GM23338 (cell line): ENCODE results near the gene ARHGAP10.

ENCODE experiments used
- CREB1 ChIP-seq: fragments of 250-450 bp; sonication (Bioruptor Pico); IDR thresholded peaks from 2 replicates; pipeline ENCODE4 v1.5.0; 2020; ENCODE audit warnings: low read depth, mild to moderate bottlenecking, moderate library complexity
- EZH2 ChIP-seq: fragments of 200-600 bp; sonication (generic); IDR thresholded peaks from one replicate; pipeline ENCODE4 v1.8.0; 2017; ENCODE audit warnings: antibody characterized with exemption, mild to moderate bottlenecking, low read depth; ENCODE audit not compliant: unreplicated experiment
- EZH2phosphoT487 ChIP-seq: fragments of 200-600 bp; sonication (generic); IDR thresholded peaks from one replicate; pipeline ENCODE4 v1.8.1; 2018; ENCODE audit warnings: antibody characterized with exemption; ENCODE audit not compliant: unreplicated experiment
- JUNB ChIP-seq: IDR thresholded peaks from one replicate; pipeline ENCODE4 v1.6.1; 2016; ENCODE audit warnings: antibody characterized with exemption; ENCODE audit not compliant: unreplicated experiment
- NANOG ChIP-seq: IDR thresholded peaks from 2 replicates; pipeline ENCODE4 v1.6.1; 2016; ENCODE audit warnings: antibody characterized with exemption, borderline replicate concordance
- POLR2AphosphoS5 ChIP-seq: IDR thresholded peaks from 2 replicates; pipeline ENCODE4 v1.6.1; 2016; ENCODE audit warnings: antibody characterized with exemption, low read depth
- STAT1 ChIP-seq: IDR thresholded peaks from one replicate; pipeline ENCODE4 v1.6.1; 2016; ENCODE audit warnings: antibody characterized with exemption; ENCODE audit not compliant: unreplicated experiment
- ZNF114 ChIP-seq: fragments of 250-450 bp; sonication (Bioruptor Pico); IDR thresholded peaks from 2 replicates; pipeline ENCODE4 v1.5.0; 2020; ENCODE audit warnings: mild to moderate bottlenecking, moderate library complexity
- ZNF331 ChIP-seq: fragments of 250-450 bp; sonication (Bioruptor Pico); IDR thresholded peaks from 2 replicates; pipeline ENCODE4 v1.5.0; 2020; ENCODE audit warnings: low read depth, mild to moderate bottlenecking, moderate library complexity
- TF ChIP-seq, protein P1 (sequence below), 2 experiments: fragments of 200-600 bp in 1 of 2; sonication (generic) in 1 of 2; conservative IDR thresholded peaks; 2 replicates each; pipeline versions ENCODE4 v1.5.1 to v1.6.1; 2016 to 2017; ENCODE audit warnings: antibody characterized with exemption in 2 of 2, low read depth in 2 of 2, mild to moderate bottlenecking in 2 of 2, moderate library complexity in 1 of 2
- TF ChIP-seq, protein P2 (sequence below): IDR thresholded peaks from one replicate; pipeline ENCODE4 v1.6.1; 2018; ENCODE audit warnings: antibody characterized with exemption; ENCODE audit not compliant: unreplicated experiment
- TF ChIP-seq, protein P3 (sequence below): IDR thresholded peaks from 2 replicates; pipeline ENCODE4 v1.6.1; 2016; ENCODE audit warnings: antibody characterized with exemption

DNA sequence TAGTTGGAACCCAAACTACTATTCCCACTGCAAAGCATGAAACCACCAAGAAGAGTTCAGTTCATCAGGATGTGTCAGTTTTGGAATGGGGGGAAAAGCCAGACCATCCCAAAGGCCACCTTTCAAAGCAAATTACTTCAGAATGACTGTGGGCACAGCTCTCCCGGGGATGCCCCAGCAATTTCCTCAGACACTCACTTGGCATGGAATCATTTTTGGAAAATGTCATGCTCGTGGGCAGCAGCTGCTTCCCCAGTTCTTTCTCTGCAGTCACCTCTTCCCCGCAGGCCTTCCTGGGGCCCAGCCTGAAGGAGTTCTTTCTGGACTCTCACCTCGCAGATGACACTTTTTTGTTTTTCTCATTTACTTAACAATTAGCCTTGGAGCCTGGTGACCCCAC, 360.0 kb downstream of the ARHGAP10 start:
- TF ChIP-seq, protein P1, sequence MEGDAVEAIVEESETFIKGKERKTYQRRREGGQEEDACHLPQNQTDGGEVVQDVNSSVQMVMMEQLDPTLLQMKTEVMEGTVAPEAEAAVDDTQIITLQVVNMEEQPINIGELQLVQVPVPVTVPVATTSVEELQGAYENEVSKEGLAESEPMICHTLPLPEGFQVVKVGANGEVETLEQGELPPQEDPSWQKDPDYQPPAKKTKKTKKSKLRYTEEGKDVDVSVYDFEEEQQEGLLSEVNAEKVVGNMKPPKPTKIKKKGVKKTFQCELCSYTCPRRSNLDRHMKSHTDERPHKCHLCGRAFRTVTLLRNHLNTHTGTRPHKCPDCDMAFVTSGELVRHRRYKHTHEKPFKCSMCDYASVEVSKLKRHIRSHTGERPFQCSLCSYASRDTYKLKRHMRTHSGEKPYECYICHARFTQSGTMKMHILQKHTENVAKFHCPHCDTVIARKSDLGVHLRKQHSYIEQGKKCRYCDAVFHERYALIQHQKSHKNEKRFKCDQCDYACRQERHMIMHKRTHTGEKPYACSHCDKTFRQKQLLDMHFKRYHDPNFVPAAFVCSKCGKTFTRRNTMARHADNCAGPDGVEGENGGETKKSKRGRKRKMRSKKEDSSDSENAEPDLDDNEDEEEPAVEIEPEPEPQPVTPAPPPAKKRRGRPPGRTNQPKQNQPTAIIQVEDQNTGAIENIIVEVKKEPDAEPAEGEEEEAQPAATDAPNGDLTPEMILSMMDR (conservative IDR thresholded peaks at IDR 0.05; ENCODE audit: low read depth in 2 of 2): no peak
- TF ChIP-seq EZH2 (no peak), POLR2AphosphoS5 (no peak), CREB1 (no peak), JUNB (no peak), NANOG (no peak), EZH2phosphoT487 (no peak), ZNF114 (CRISPR knock-in tag) (no peak), STAT1 (no peak), ZNF331 (CRISPR knock-in tag) (no peak)
- TF ChIP-seq, protein P2, sequence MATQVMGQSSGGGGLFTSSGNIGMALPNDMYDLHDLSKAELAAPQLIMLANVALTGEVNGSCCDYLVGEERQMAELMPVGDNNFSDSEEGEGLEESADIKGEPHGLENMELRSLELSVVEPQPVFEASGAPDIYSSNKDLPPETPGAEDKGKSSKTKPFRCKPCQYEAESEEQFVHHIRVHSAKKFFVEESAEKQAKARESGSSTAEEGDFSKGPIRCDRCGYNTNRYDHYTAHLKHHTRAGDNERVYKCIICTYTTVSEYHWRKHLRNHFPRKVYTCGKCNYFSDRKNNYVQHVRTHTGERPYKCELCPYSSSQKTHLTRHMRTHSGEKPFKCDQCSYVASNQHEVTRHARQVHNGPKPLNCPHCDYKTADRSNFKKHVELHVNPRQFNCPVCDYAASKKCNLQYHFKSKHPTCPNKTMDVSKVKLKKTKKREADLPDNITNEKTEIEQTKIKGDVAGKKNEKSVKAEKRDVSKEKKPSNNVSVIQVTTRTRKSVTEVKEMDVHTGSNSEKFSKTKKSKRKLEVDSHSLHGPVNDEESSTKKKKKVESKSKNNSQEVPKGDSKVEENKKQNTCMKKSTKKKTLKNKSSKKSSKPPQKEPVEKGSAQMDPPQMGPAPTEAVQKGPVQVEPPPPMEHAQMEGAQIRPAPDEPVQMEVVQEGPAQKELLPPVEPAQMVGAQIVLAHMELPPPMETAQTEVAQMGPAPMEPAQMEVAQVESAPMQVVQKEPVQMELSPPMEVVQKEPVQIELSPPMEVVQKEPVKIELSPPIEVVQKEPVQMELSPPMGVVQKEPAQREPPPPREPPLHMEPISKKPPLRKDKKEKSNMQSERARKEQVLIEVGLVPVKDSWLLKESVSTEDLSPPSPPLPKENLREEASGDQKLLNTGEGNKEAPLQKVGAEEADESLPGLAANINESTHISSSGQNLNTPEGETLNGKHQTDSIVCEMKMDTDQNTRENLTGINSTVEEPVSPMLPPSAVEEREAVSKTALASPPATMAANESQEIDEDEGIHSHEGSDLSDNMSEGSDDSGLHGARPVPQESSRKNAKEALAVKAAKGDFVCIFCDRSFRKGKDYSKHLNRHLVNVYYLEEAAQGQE: no peak
- TF ChIP-seq, protein P3, sequence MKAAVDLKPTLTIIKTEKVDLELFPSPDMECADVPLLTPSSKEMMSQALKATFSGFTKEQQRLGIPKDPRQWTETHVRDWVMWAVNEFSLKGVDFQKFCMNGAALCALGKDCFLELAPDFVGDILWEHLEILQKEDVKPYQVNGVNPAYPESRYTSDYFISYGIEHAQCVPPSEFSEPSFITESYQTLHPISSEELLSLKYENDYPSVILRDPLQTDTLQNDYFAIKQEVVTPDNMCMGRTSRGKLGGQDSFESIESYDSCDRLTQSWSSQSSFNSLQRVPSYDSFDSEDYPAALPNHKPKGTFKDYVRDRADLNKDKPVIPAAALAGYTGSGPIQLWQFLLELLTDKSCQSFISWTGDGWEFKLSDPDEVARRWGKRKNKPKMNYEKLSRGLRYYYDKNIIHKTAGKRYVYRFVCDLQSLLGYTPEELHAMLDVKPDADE: no peak
